HTERT RPE-1 (cell line): ENCODE measurements around the gene SCAMP3.

Experiments used
- in situ Hi-C: fragments of 300-500 bp; cut with MboI; formaldehyde crosslinking; loops from 4 replicates; pipeline ENCODE4 v1.14.3; 2020; ENCODE audit warnings: low sequenced_read_pairs

The SCAMP3 gene

GRCh38 chr1:155207806-155208540 lies 54.2 kb downstream of the SCAMP3 start, which contains the start of gene THBS3:
TSS of gene THBS3 (minus strand) at chr1:155207897. CDS start at chr1:155207876, 21 bp downstream.
- in situ Hi-C loops: no loop called here

- in situ Hi-C loops: no loop called here
Observed at GRCh38 chr1:155206891-155207805, 55.0 kb downstream of the SCAMP3 start.
